Measurements from ENCODE around the gene SMG6.
A peak's percentile ranks its signal among the peaks of the same experiment; 100 is the strongest.
"Not testable (repeated sequence)": the region's sequence is repeated elsewhere in the genome, so short reads cannot be mapped to it uniquely, and the experiment has no call there.

Gene SMG6

DNA sequence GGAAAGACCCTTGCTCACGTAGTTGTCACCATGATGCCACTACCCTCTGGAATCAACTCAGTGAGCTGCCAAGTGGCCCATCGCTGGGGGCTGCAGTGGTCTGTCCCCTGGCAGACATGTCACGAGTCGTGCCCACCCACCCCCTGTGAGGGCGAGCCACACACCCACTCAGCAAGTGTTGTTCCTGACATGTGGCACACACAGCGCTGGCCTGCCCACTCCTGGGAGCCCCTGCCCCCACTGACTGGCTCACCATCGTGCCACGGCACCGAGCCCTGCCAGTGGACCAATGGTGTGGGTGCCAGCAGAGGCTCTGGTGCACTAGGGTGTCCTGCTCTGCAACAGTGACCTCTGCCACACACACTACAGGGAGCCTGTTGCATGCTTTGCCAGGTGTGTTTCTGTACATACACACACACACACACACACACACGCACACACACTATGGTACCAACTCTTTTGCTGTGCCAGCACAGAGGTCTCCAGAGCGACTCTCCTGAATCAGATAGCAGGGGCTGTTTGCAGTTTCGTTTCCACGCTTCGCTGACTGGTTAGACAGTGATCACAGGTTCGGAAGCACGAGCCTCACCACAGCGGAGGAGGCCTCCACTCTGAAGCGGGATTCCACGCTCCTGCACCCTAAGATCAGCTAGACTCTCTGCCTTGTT, 286.2 kb downstream of the SMG6 start:
- H3K4me1 Mint-ChIP-seq, result peaks cover 71% of the 10 kb centered on the region
- peaks cover 60% of the 10 kb centered on the region for H3K27me3 Mint-ChIP-seq (ENCODE audit: low read depth, poor library complexity)
- TF ChIP-seq, protein P1, sequence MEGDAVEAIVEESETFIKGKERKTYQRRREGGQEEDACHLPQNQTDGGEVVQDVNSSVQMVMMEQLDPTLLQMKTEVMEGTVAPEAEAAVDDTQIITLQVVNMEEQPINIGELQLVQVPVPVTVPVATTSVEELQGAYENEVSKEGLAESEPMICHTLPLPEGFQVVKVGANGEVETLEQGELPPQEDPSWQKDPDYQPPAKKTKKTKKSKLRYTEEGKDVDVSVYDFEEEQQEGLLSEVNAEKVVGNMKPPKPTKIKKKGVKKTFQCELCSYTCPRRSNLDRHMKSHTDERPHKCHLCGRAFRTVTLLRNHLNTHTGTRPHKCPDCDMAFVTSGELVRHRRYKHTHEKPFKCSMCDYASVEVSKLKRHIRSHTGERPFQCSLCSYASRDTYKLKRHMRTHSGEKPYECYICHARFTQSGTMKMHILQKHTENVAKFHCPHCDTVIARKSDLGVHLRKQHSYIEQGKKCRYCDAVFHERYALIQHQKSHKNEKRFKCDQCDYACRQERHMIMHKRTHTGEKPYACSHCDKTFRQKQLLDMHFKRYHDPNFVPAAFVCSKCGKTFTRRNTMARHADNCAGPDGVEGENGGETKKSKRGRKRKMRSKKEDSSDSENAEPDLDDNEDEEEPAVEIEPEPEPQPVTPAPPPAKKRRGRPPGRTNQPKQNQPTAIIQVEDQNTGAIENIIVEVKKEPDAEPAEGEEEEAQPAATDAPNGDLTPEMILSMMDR (IDR thresholded peaks at IDR 0.05), result no peak

DNA sequence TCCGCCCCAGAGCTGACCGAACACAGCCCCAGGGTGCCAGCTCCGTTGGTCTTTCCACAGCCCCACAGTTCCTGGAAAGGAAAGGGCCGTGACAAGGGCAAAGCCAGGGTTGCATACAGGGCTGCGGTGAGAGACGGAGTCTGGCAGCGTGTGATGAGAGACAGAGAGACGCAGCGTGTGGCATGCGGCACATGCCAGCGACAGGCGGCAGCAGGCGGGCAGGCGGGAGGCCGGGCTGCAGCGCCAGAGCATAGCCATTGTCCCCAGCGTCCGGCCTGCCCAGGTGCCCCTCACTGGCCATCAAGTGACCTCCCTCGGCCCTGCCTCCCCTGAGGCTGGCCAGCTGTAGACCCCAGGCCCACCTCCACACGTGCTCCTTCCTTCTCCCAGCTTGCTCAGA, 287.1 kb downstream of the SMG6 start:
- H3K27me3 Mint-ChIP-seq (ENCODE audit: low read depth, poor library complexity), result peaks cover 54% of the 10 kb centered on the region

More for the DNA sequence above, 286.2 kb downstream of the SMG6 start:
- Mint-ChIP-seq H3K27ac (peak overlapping the region; percentile 24), H3K36me3 (ENCODE audit: low read depth) (no peaks in the 10 kb centered on the region), H3K9me3 (peaks cover 10% of the 10 kb centered on the region), H3K4me3 (peak overlapping the region; percentile 41)
- DNase-seq, result no peak

DNA sequence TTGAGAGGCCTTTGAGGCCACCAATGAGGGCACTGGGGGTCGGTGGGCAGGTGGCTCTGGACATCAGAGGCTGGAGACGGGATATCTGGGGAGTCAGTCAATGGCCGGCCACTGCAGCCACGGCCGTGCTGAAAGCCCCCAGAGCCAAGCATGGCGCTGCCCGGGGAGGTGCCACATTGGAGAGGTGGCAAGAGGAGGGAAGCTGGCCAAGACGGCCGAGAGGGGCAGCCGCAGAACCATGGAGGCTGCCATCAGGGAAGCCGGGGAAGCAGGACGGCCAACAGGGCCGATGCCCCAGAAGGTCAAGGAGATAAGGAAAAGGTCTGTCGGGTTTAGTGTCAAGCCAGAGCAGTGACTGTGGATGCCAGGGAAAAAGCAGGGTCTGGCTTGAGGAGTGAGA, 288.3 kb downstream of the SMG6 start:
- H3K4me1 Mint-ChIP-seq, result peaks cover 75% of the 10 kb centered on the region
- no peaks in the 10 kb centered on the region for H3K36me3 Mint-ChIP-seq (ENCODE audit: low read depth)
- peaks cover 45% of the 10 kb centered on the region for H3K27me3 Mint-ChIP-seq (ENCODE audit: low read depth, poor library complexity)
- no peak overlapping the region for H3K4me3 Mint-ChIP-seq
- TF ChIP-seq, protein P1 (IDR thresholded peaks at IDR 0.05), result no peak
- peaks cover 13% of the 10 kb centered on the region for H3K9me3 Mint-ChIP-seq
- H3K27ac Mint-ChIP-seq, result no peak overlapping the region
- no peak for DNase-seq

More for the DNA sequence above, 287.1 kb downstream of the SMG6 start:
- Mint-ChIP-seq H3K36me3 (ENCODE audit: low read depth) (no peaks in the 10 kb centered on the region), H3K4me1 (peaks cover 80% of the 10 kb centered on the region), H3K4me3 (no peak overlapping the region), H3K9me3 (peaks cover 10% of the 10 kb centered on the region), H3K27ac (no peak overlapping the region)
- DNase-seq, result no peak
- TF ChIP-seq, protein P1 (IDR thresholded peaks at IDR 0.05), result no peak

DNA sequence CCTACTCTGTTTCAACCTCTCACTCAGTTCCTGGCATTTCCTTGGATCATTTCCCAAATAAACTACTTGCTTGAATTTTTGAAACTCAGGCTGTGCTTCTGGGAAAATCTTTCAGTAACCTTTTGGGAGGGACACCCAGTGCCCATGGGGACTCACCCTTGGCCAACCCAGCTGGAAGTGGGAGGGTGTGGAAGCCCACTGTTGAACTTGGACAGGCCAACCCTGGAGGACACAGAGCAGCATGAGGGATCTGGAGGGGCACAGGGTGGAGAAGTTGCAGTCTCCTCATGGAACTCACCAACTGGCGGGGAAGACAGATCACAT, 289.6 kb downstream of the SMG6 start:
- Mint-ChIP-seq H3K27me3 (ENCODE audit: low read depth, poor library complexity) (peaks cover 31% of the 10 kb centered on the region), H3K36me3 (ENCODE audit: low read depth) (no peaks in the 10 kb centered on the region), H3K27ac (no peak overlapping the region), H3K9me3 (peaks cover 13% of the 10 kb centered on the region), H3K4me1 (peaks cover 63% of the 10 kb centered on the region), H3K4me3 (no peak overlapping the region)
- TF ChIP-seq, protein P1 (IDR thresholded peaks at IDR 0.05), result no peak
- DNase-seq, result no peak

DNA sequence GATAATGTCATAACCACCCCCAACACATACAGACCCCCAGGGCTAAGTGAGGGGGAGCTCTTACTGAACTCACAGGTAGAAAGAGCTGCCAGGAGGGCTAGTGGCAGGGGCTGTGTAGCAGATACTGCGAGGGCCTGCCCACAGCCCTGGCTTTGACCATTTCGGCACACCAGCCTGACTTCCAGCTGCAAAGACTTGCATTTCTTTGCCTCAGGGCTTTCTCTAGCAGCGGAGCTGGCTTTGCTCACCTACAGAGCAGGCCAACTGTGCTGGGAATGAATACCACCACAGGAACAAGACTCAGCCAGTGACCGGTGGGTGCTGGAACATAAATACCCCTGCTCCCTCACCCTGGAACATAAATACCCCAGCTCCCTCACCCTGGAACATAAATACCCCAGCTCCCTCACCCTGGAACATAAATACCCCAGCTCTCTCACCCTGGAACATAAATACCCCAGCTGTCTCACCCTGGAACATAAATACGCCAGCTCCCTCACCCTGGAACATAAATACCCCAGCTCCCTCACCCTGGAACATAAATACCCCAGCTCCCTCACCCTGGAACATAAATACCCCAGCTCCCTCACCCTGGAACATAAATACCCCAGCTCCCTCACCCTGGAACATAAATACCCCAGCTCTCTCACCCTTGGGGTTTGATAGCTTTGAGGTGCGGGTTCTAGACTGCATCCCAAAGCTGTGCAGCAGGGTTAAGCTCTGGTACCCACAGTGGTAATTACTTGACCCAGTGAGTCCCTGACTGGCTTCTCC, 290.2 kb downstream of the SMG6 start:
- DNase-seq; H3K27ac Mint-ChIP-seq; H3K36me3 Mint-ChIP-seq (ENCODE audit: low read depth); H3K4me3 Mint-ChIP-seq: not testable (repeated sequence)
- peaks cover 26% of the 10 kb centered on the region for H3K27me3 Mint-ChIP-seq (ENCODE audit: low read depth, poor library complexity)
- peaks cover 63% of the 10 kb centered on the region for H3K4me1 Mint-ChIP-seq
- H3K9me3 Mint-ChIP-seq, result peaks cover 13% of the 10 kb centered on the region

DNA sequence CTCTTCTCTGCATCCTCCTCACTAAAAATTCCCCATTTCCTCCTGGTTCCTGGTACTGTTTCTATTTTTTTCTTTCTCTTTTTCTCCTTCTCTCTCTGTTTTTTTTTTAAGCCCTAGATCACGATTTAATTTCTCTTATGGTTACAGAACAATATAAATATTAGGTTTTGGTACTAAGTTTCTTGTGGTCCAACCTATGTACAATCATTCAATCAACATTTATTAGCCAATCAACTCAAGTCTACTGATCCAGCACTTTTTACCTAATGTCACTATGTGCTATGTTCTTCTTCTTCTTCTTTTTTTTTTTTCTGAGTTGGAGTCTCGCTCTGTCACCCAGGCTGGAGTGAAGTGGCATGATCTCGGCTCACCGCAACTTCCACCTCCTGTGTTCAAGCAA, 291.1 kb downstream of the SMG6 start:
- Mint-ChIP-seq H3K4me1 (peaks cover 57% of the 10 kb centered on the region), H3K4me3 (no peak overlapping the region)

More for the DNA sequence above, 291.1 kb downstream of the SMG6 start:
- no peak overlapping the region for H3K27ac Mint-ChIP-seq
- DNase-seq, result no peak
- peaks cover 19% of the 10 kb centered on the region for H3K27me3 Mint-ChIP-seq (ENCODE audit: low read depth, poor library complexity)
- no peaks in the 10 kb centered on the region for H3K36me3 Mint-ChIP-seq (ENCODE audit: low read depth)
- TF ChIP-seq, protein P1 (IDR thresholded peaks at IDR 0.05), result no peak
- peaks cover 13% of the 10 kb centered on the region for H3K9me3 Mint-ChIP-seq

Data from nephron progenitor cell (in vitro differentiated cells).